Activated naive CD4-positive, alpha-beta T cell treated with anti-CD3 and anti-CD28 coated beads, Interleukin-2, amount 10 ng/mL, durations not matched to agents 7 days and 5 days (primary cell): Measurements from ENCODE around the gene ATXN10.

Source experiments
- CTCF ChIA-PET: fragments of 350-600 bp; sonication (Branson Sonifier 250); formaldehyde crosslinking; loops from one replicate; lab custom pipeline; 2021; ENCODE audit warnings: antibody characterized with exemption; lab: Charles Lee
- DNase-seq: peaks from one replicate; pipeline ENCODE4 v3.0.0-alpha.2; 2020
- H3K27ac Mint-ChIP-seq: one replicate; pipeline ENCODE4 v1.8.0; 2021; ENCODE audit warnings: mild to moderate bottlenecking, moderate library complexity, mixed read lengths
- H3K27me3 Mint-ChIP-seq: one replicate; pipeline ENCODE4 v1.8.0; 2021; ENCODE audit warnings: mild to moderate bottlenecking, mixed read lengths
- H3K36me3 Mint-ChIP-seq: one replicate; pipeline ENCODE4 v1.8.0; 2021; ENCODE audit warnings: mixed read lengths
- H3K4me1 Mint-ChIP-seq: one replicate; pipeline ENCODE4 v1.8.0; 2021; ENCODE audit warnings: mixed read lengths
- H3K4me3 Mint-ChIP-seq: one replicate; pipeline ENCODE4 v1.8.0; 2021; ENCODE audit warnings: mild to moderate bottlenecking, moderate library complexity, mixed read lengths
- H3K9me3 Mint-ChIP-seq: one replicate; pipeline ENCODE4 v1.8.0; 2021; ENCODE audit warnings: mixed read lengths

The ATXN10 gene

DNA sequence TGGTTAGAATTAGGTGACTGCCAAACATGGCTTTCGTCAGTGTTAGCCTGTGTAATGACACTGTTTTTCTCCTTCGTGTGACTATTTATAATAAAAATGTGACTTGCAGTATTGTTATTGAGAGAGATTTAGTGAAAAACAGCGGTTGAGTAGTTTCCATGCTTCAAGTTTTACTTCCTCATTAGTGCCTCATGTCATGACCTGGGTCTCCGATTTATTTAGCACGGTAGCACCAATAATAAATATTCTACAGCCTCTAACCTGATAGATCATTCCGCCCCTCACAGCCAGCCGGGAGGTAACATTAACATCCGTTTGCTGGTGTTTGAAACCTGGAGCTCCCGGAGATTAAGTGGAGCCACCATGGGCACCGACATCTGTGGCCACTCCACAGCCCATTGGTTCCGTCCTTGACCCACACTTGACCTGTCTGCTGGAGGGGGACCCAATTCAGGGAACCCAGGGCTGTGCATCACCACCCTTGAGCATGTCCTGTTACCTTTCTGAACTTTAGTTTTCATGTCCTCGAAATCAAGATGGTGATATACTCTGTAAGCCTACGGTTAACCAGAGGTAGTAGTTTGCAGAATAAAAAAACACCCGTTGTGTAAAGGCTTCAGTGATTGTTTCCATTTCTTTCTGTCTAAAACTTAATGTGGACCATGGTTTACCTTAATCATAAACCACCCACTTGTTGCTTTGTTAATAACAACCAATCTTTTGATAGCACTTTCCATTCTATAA is 104.1 kb downstream of the ATXN10 start:
- Mint-ChIP-seq H3K36me3 (peaks cover 6% of the 10 kb centered on the region), H3K4me3 (no peak overlapping the region), H3K9me3 (no peaks in the 10 kb centered on the region), H3K27ac (no peak overlapping the region), H3K27me3 (no peaks in the 10 kb centered on the region), H3K4me1 (no peaks in the 10 kb centered on the region)
- CTCF ChIA-PET: no interaction called here
- no peak for DNase-seq

- no peaks in the 10 kb centered on the region for H3K27me3 Mint-ChIP-seq
- no peak overlapping the region for H3K4me3 Mint-ChIP-seq
Observed at GRCh38 chr22:45776313-45776585, 104.6 kb downstream of the ATXN10 start.

DNA sequence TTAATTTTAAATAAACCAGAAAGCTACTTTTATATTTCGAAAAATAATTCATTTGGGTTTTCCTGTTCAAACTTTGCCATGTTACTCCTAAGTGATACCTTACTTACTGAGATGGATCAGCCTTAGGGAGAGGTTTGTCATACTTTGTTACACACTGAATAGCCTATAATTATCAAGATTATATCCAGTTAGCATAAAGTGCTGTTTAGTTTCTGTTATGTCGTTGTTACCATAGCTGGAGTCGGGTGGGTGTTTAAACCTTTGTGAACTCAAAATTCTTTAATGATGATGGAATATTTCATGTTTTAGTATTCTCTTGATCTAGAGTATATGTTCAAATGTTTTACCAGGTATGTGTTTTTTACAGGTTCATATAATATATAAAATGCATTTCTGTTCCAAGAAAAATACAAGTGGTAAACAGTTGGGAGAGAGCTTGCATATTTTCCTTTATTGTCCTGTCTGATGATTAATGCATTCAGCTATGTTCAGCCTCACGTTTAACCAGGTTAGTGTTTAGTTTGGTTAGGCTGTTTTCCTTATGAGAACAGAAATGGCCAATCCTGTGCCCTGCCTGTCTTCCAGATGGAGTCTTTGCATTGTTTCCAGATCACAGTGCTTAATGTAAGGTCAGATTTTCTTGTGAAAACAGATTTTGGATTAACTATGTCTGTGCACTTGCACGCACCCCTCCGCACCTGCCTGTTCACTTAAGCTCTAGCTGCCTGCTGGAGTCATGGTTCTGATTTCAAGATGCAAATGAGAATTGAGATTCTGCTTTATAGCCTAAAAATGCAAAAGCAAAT is 105.6 kb downstream of the ATXN10 start:
- H3K9me3 Mint-ChIP-seq: no peaks in the 10 kb centered on the region
- no peak overlapping the region for H3K4me3 Mint-ChIP-seq
- DNase-seq: no peak
- CTCF ChIA-PET: no interaction called here
- H3K27ac Mint-ChIP-seq: no peak overlapping the region
- H3K27me3 Mint-ChIP-seq: no peaks in the 10 kb centered on the region
- H3K36me3 Mint-ChIP-seq: peaks cover 4% of the 10 kb centered on the region
- H3K4me1 Mint-ChIP-seq: no peaks in the 10 kb centered on the region

More at GRCh38 chr22:45776313-45776585, 104.6 kb downstream of the ATXN10 start:
- Mint-ChIP-seq H3K9me3 (no peaks in the 10 kb centered on the region), H3K27ac (no peak overlapping the region), H3K36me3 (peaks cover 6% of the 10 kb centered on the region), H3K4me1 (no peaks in the 10 kb centered on the region)
- no peak for DNase-seq
- CTCF ChIA-PET: no interaction called here

- CTCF ChIA-PET: no interaction called here
- H3K27ac Mint-ChIP-seq: no peak overlapping the region
- peaks cover 4% of the 10 kb centered on the region for H3K36me3 Mint-ChIP-seq
- H3K4me1 Mint-ChIP-seq: no peaks in the 10 kb centered on the region
- no peaks in the 10 kb centered on the region for H3K9me3 Mint-ChIP-seq
- H3K4me3 Mint-ChIP-seq: no peak overlapping the region
- no peak for DNase-seq
- no peaks in the 10 kb centered on the region for H3K27me3 Mint-ChIP-seq
Observed at GRCh38 chr22:45777852-45778375, 106.3 kb downstream of the ATXN10 start.

DNA sequence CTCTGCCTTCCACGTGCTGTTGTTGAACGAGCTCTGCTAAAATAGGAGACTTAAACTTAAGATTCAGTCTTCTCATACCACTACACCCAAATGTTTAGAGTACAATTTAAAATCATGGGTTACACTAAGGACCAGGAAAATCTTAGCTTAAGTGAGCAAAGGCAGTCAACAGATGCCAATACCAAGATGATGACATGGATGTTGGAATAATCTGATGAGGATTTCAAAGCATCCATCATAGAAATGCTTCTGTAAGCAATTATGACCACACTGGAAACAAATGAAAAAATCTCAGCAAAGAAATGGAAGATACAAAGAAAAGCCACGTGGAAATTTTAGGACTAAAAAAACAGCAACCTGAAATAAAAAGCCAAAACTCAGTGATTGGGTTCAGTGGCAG is 109.8 kb downstream of the ATXN10 start:
- no peak for DNase-seq
- CTCF ChIA-PET: no interaction called here
- H3K4me3 Mint-ChIP-seq: no peak overlapping the region
- no peaks in the 10 kb centered on the region for H3K9me3 Mint-ChIP-seq
- H3K4me1 Mint-ChIP-seq: no peaks in the 10 kb centered on the region
- H3K36me3 Mint-ChIP-seq: peaks cover 4% of the 10 kb centered on the region
- H3K27me3 Mint-ChIP-seq: no peaks in the 10 kb centered on the region
- no peak overlapping the region for H3K27ac Mint-ChIP-seq

DNA sequence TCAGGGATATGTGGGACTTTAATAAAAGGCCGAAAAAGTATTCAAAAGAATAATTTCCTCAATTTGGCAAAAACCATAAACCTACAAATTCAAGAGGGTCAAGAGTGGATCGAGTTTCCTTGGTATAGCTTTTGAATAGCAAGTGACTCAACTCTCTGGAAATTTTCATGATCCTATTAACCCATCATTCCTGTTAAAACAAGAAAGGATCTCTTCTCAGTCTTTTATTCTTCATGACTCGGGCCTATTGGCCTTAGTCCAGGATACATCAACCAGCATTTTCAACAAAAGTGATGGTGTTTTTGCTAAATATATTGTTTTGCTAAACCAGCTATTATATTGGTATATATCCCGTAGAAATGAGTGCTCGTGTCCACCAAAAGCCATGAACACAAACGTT is 110.3 kb downstream of the ATXN10 start:
- H3K4me3 Mint-ChIP-seq: no peak overlapping the region
- no peaks in the 10 kb centered on the region for H3K4me1 Mint-ChIP-seq
- no peaks in the 10 kb centered on the region for H3K9me3 Mint-ChIP-seq
- CTCF ChIA-PET: no interaction called here
- no peaks in the 10 kb centered on the region for H3K27me3 Mint-ChIP-seq
- peaks cover 4% of the 10 kb centered on the region for H3K36me3 Mint-ChIP-seq
- H3K27ac Mint-ChIP-seq: no peak overlapping the region
- no peak for DNase-seq

GRCh38 chr22:45783021-45783420 is 111.4 kb downstream of the ATXN10 start:
- Mint-ChIP-seq H3K9me3 (no peaks in the 10 kb centered on the region), H3K27me3 (no peaks in the 10 kb centered on the region), H3K27ac (no peak overlapping the region), H3K4me3 (no peak overlapping the region), H3K4me1 (no peaks in the 10 kb centered on the region), H3K36me3 (peaks cover 4% of the 10 kb centered on the region)
- DNase-seq: no peak
- CTCF ChIA-PET: no interaction called here

- no peak overlapping the region for H3K27ac Mint-ChIP-seq
- CTCF ChIA-PET: no interaction called here
- peaks cover 4% of the 10 kb centered on the region for H3K36me3 Mint-ChIP-seq
- no peak overlapping the region for H3K4me3 Mint-ChIP-seq
- H3K4me1 Mint-ChIP-seq: no peaks in the 10 kb centered on the region
- H3K27me3 Mint-ChIP-seq: no peaks in the 10 kb centered on the region
- no peak for DNase-seq
- H3K9me3 Mint-ChIP-seq: no peaks in the 10 kb centered on the region
Observed at GRCh38 chr22:45783690-45784089, 112.1 kb downstream of the ATXN10 start.

DNA sequence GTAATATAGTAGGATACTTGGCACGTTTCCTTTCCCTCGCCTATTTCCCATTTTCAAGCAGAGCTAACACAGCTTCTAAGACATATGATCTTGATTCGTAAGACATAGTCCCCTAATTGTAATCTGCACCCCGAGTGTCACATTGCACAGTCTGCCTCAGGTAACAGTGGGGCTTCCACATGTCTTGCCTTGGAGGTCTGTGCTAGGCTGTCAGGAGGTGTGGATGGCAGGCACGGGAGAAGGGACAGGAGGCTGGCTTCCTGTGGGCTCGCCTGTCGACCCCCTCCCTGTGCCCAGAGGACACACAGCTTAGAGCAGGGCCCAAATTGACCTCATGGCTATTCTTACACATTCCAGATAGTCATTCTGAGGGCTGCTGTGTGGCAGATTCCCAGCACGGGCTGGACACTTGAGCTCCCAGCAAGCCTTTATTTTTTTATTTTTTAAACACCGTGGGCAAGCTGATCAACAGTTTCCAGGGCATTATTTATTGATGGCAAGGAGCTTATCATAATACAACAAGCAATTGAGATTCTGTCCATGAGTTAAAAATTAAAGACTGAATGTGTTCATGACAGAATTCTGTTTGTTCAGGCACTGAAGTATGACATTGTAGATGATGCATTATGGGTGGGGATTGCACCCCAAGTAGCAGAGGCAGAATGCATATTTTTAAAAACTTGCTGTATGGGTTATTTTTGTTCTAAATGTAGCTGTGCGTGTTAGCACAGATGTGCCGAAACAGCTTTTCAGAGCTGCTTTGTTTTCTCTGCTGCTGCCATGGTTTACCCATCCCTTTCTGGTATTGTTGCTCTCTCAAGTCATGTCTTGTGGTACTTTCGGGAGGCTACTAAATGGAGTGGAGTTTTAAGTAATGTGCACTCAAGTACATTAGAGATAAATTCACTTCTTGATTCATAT is 113.0 kb downstream of the ATXN10 start:
- Mint-ChIP-seq H3K36me3 (peaks cover under 1% of the 10 kb centered on the region), H3K27me3 (no peaks in the 10 kb centered on the region), H3K9me3 (no peaks in the 10 kb centered on the region), H3K27ac (no peak overlapping the region), H3K4me1 (no peaks in the 10 kb centered on the region), H3K4me3 (no peak overlapping the region)
- DNase-seq: no peak
- CTCF ChIA-PET: interaction anchor here (0.9 to 1.1 kb wide), 2 partner anchors 34 to 52 kb away, joined by 3 read pairs; no protein-coding TSS in a partner anchor

- DNase-seq: no peak
- Mint-ChIP-seq H3K4me1 (no peaks in the 10 kb centered on the region), H3K9me3 (no peaks in the 10 kb centered on the region), H3K27ac (no peak overlapping the region), H3K4me3 (no peak overlapping the region), H3K27me3 (no peaks in the 10 kb centered on the region), H3K36me3 (peaks cover 2% of the 10 kb centered on the region)
- CTCF ChIA-PET: interaction anchor here (1.1 kb wide), 1 partner anchor 33 kb away, joined by 3 read pairs; no protein-coding TSS in a partner anchor
Observed at GRCh38 chr22:45785458-45785857, 113.8 kb downstream of the ATXN10 start.

- H3K27ac Mint-ChIP-seq: no peak overlapping the region
- H3K4me1 Mint-ChIP-seq: no peaks in the 10 kb centered on the region
- DNase-seq: no peak
- H3K9me3 Mint-ChIP-seq: no peaks in the 10 kb centered on the region
- peaks cover 2% of the 10 kb centered on the region for H3K36me3 Mint-ChIP-seq
- CTCF ChIA-PET: no interaction called here
- H3K4me3 Mint-ChIP-seq: no peak overlapping the region
- H3K27me3 Mint-ChIP-seq: no peaks in the 10 kb centered on the region
Observed at GRCh38 chr22:45786726-45787125, 115.1 kb downstream of the ATXN10 start.

- no peaks in the 10 kb centered on the region for H3K4me1 Mint-ChIP-seq
- CTCF ChIA-PET: no interaction called here
- no peak for DNase-seq
- no peaks in the 10 kb centered on the region for H3K27me3 Mint-ChIP-seq
- peaks cover 2% of the 10 kb centered on the region for H3K36me3 Mint-ChIP-seq
- H3K4me3 Mint-ChIP-seq: no peak overlapping the region
- no peak overlapping the region for H3K27ac Mint-ChIP-seq
- no peaks in the 10 kb centered on the region for H3K9me3 Mint-ChIP-seq
Observed at GRCh38 chr22:45787759-45788158, 116.1 kb downstream of the ATXN10 start.

DNA sequence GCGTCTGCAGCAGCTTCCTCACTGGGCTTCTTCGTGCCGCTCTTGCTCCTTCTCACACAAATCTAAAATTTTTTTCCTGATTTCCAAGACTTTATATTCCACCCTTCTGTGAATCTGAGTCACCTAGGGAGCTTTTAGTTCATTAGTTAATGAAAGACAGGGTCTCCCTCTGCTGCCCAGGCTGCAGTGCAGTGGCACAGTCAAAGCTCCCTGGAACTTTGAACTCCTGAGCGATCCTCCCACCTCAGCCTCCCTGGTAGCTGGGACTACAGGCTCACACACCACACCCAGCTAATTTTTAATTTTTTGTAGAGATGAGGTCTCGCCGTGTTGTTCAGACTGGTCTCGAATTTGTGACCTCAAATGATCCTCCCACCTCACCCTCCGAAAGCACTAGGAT is 116.9 kb downstream of the ATXN10 start:
- no peak overlapping the region for H3K27ac Mint-ChIP-seq

GRCh38 chr22:45790401-45790800 is 118.8 kb downstream of the ATXN10 start:
- CTCF ChIA-PET: no interaction called here
- H3K27me3 Mint-ChIP-seq: no peaks in the 10 kb centered on the region
- no peak overlapping the region for H3K27ac Mint-ChIP-seq
- no peak for DNase-seq
- no peak overlapping the region for H3K4me3 Mint-ChIP-seq
- H3K4me1 Mint-ChIP-seq: no peaks in the 10 kb centered on the region
- peaks cover 20% of the 10 kb centered on the region for H3K36me3 Mint-ChIP-seq
- H3K9me3 Mint-ChIP-seq: peaks cover 10% of the 10 kb centered on the region

More for the DNA sequence above, 116.9 kb downstream of the ATXN10 start:
- DNase-seq: no peak
- Mint-ChIP-seq H3K36me3 (peaks cover 5% of the 10 kb centered on the region), H3K27me3 (no peaks in the 10 kb centered on the region), H3K9me3 (no peaks in the 10 kb centered on the region), H3K4me1 (no peaks in the 10 kb centered on the region), H3K4me3 (no peak overlapping the region)
- CTCF ChIA-PET: no interaction called here
